ENCODE measurements around the gene FSD2.

DNA sequence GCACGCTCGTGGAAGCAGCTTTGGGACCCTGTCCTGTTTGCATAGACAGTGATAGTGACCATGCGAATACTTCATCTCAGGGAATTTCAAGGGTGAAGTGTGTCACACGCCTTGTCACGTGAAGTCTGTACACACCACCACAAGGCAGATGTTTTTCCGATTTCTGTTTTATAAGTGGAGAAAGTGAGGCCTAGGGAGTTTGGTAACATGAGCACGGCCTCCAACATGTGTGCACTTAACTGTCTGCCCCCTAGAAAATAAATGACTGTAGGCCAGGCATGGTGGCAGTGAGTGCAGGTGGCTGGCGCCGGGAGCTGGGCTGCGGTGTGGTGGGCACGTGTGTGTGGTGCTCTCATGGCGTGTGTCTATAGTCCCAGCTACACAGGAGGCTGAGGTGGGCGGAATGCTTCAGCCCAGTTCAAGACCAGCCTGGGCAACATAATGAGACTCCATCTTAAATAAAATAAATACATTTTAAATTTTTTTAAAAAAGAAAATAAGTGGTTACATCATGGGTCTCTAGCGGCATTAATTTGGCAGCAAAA, 45.5 kb upstream of the FSD2 start:
- TF ChIP-seq, protein P1, sequence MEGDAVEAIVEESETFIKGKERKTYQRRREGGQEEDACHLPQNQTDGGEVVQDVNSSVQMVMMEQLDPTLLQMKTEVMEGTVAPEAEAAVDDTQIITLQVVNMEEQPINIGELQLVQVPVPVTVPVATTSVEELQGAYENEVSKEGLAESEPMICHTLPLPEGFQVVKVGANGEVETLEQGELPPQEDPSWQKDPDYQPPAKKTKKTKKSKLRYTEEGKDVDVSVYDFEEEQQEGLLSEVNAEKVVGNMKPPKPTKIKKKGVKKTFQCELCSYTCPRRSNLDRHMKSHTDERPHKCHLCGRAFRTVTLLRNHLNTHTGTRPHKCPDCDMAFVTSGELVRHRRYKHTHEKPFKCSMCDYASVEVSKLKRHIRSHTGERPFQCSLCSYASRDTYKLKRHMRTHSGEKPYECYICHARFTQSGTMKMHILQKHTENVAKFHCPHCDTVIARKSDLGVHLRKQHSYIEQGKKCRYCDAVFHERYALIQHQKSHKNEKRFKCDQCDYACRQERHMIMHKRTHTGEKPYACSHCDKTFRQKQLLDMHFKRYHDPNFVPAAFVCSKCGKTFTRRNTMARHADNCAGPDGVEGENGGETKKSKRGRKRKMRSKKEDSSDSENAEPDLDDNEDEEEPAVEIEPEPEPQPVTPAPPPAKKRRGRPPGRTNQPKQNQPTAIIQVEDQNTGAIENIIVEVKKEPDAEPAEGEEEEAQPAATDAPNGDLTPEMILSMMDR (conservative IDR thresholded peaks at IDR 0.05; ENCODE audit: low read depth, low read length) = no peak
- TF ChIP-seq RAD21 (IDR thresholded peaks at IDR 0.05; ENCODE audit: low read length) (no peak), CEBPB (IDR thresholded peaks at IDR 0.05; ENCODE audit: low read depth, low read length) (no peak), RFX5 (IDR thresholded peaks at IDR 0.05; ENCODE audit: low read depth, low read length) (no peak), MXI1 (IDR thresholded peaks at IDR 0.05; ENCODE audit: borderline replicate concordance, low read depth, low read length) (no peak), POLR2A (IDR thresholded peaks at IDR 0.05; ENCODE audit: low read depth, low read length) (no peak), SMC3 (IDR thresholded peaks at IDR 0.05; ENCODE audit: low read depth, low read length) (no peak), MAFK (IDR thresholded peaks at IDR 0.05; ENCODE audit: low read depth, low read length) (no peak)

Measured in IMR-90 (cell line).